GM12878 (cell line): ENCODE data around the gene DISC1.

Experiments
- MAX ChIP-seq: IDR thresholded peaks from 2 replicates; pipeline ENCODE4 v1.6.1; 2012; ENCODE audit warnings: low read depth, low read length, improper control_type of control experiment
- MXI1 ChIP-seq: fragments of 150-350 bp; IDR thresholded peaks from 2 replicates; pipeline ENCODE4 v1.6.1; 2011; ENCODE audit warnings: low read depth, mild to moderate bottlenecking, inconsistent platforms, low read length, improper control_type of control experiment
- NFYA ChIP-seq: IDR thresholded peaks from 2 replicates; pipeline ENCODE4 v1.6.1; 2011; ENCODE audit warnings: low read depth, mild to moderate bottlenecking, low read length, improper control_type of control experiment, borderline replicate concordance
- RCOR1 ChIP-seq: conservative IDR thresholded peaks from 2 replicates; pipeline ENCODE4 v1.6.1; 2012; ENCODE audit warnings: low read depth, low read length, improper control_type of control experiment

- TF ChIP-seq NFYA (no peak), MXI1 (no peak), MAX (no peak), RCOR1 (no peak)
Observed at GRCh38 chr1:232037774-232038388, 411.3 kb downstream of the DISC1 start.
